CD1c-positive myeloid dendritic cell (primary cell): ENCODE measurements around the gene ZNF891.

Experiments used
- DNase-seq: peaks from one replicate; pipeline ENCODE4 v3.0.0-alpha.2; 2016; ENCODE audit errors: extremely low spot score

ZNF891 gene

DNA sequence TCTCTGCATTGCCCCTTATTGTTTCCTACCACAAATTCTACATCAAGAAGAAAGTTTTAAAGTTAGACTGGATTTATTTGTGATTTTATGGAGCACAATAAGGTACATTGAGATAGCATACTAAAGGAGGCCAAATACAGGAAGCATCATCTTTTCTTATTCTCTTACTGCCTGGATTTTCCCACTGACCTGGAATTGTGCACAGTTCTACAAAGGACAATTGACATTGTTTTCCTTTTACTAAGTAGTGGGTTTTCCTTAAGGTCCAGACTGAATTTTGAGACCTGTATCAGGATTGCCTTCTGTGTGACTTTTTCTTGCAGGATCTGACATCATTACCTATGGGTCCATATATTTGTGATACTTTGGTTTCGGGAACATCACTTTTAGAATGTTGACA lies 68.1 kb downstream of the ZNF891 start:
- no peak for DNase-seq

DNA sequence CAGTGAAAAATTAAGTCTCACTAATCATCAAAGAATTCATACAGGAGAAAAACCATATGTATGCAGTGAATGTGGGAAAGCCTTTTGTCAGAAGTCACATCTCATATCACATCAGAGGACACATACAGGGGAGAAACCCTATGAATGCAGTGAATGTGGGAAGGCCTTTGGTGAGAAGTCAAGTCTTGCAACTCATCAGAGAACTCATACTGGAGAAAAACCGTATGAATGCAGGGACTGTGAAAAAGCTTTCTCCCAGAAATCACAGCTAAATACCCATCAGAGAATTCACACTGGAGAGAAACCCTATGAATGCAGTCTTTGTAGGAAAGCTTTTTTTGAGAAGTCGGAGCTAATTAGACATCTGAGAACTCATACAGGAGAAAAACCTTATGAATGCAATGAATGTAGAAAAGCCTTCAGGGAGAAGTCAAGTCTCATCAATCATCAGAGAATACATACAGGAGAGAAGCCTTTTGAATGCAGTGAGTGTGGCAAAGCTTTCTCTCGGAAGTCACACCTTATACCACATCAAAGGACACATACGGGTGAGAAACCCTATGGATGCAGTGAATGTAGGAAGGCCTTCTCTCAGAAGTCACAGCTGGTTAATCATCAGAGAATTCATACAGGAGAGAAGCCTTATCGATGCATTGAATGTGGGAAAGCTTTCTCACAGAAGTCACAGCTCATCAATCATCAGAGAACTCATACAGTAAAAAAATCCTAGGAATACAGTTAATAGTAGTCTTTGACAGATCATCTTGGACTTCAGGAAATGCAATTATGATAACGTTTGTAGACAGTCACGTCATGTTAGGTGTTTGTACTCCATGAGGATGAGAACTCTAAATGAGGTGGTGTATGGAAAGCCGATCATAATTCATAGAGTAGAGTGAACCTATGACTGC lies 71.6 kb downstream of the ZNF891 start:
- DNase-seq: peak; percentile 2

DNA sequence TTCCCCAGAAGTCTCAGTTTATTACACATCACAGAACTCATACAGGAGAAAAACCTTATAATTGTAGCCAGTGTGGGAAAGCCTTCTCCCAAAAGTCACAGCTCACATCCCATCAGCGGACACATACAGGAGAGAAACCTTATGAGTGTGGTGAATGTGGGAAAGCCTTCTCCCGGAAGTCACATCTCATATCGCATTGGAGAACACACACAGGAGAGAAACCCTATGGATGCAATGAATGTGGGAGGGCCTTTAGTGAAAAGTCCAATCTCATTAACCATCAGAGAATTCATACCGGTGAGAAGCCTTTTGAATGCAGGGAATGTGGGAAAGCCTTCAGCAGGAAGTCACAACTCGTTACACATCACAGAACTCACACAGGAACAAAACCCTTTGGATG lies 72.6 kb downstream of the ZNF891 start:
- DNase-seq: no peak
